NCI-H524 (cell line): ENCODE measurements around the gene LHX6.

Experiments
- DNase-seq, 2 experiments: peaks; one replicate each; lab custom pipeline; 2025; lab: John Stamatoyannopoulos, UW

The LHX6 gene

GRCh38 chr9:122216138-122216797 lies 12.5 kb downstream of the LHX6 start:
- DNase-seq, result no peak

- DNase-seq, result no peak
These were observed 13.1 kb downstream of the LHX6 start for GRCh38 chr9:122215663-122216062.

GRCh38 chr9:122214507-122214906 lies 14.2 kb downstream of the LHX6 start:
- no peak for DNase-seq

- DNase-seq, result peak; percentile 77 to 88
These were observed 15.0 kb downstream of the LHX6 start for GRCh38 chr9:122213589-122214413.

- DNase-seq, result no peak
These were observed 15.6 kb downstream of the LHX6 start for GRCh38 chr9:122213102-122213588.

- no peak for DNase-seq
These were observed 16.2 kb downstream of the LHX6 start for GRCh38 chr9:122212473-122213004.

- DNase-seq, result no peak
These were observed 19.3 kb downstream of the LHX6 start for GRCh38 chr9:122209451-122209850.

- DNase-seq, result no peak
These were observed 21.7 kb downstream of the LHX6 start for GRCh38 chr9:122207096-122207495.

GRCh38 chr9:122206118-122207046 lies 22.4 kb downstream of the LHX6 start:
- DNase-seq, result no peak

GRCh38 chr9:122205176-122205575 lies 23.6 kb downstream of the LHX6 start:
- DNase-seq, result no peak

GRCh38 chr9:122204491-122204890 lies 24.3 kb downstream of the LHX6 start:
- no peak for DNase-seq

GRCh38 chr9:122204055-122204454 lies 24.7 kb downstream of the LHX6 start:
- no peak for DNase-seq

- DNase-seq, result no peak
These were observed 26.6 kb downstream of the LHX6 start for GRCh38 chr9:122202111-122202510.

GRCh38 chr9:122201641-122202040 lies 27.1 kb downstream of the LHX6 start:
- DNase-seq, result no peak

GRCh38 chr9:122200960-122201595 lies 27.7 kb downstream of the LHX6 start:
- DNase-seq, result no peak

GRCh38 chr9:122197882-122198281 lies 30.9 kb downstream of the LHX6 start:
- no peak for DNase-seq

- peak; percentile 18 to 54 for DNase-seq
These were observed 31.3 kb downstream of the LHX6 start for GRCh38 chr9:122197426-122197825.

- no peak for DNase-seq
These were observed 32.9 kb downstream of the LHX6 start for GRCh38 chr9:122195875-122196274.

- DNase-seq, result no peak
These were observed 35.1 kb downstream of the LHX6 start for GRCh38 chr9:122193651-122194050.

- DNase-seq, result no peak
These were observed 35.7 kb downstream of the LHX6 start for GRCh38 chr9:122192914-122193525.

GRCh38 chr9:122192261-122192875 lies 36.4 kb downstream of the LHX6 start:
- no peak for DNase-seq
